Stimulated activated CD8-positive, alpha-beta memory T cell treated with anti-CD3 and anti-CD28 coated beads, Interleukin-7, amount 100 ng/mL, for 24 hours (primary cell): ENCODE measurements around the gene XXYLT1.

Experiments
- DNase-seq: peaks from one replicate; pipeline ENCODE4 v3.0.0-alpha.2; 2020; ENCODE audit warnings: low read depth

XXYLT1 gene

GRCh38 chr3:195129644-195130492 is 141.1 kb downstream of the XXYLT1 start:
- no peak for DNase-seq

- DNase-seq = no peak
Measured at GRCh38 chr3:195129072-195129643, 141.8 kb downstream of the XXYLT1 start.

- no peak for DNase-seq
Measured at GRCh38 chr3:195128255-195129071, 142.5 kb downstream of the XXYLT1 start.

GRCh38 chr3:195126056-195126605 is 144.8 kb downstream of the XXYLT1 start:
- DNase-seq = no peak

GRCh38 chr3:195125646-195126045 is 145.3 kb downstream of the XXYLT1 start:
- no peak for DNase-seq

GRCh38 chr3:195124378-195124992 is 146.5 kb downstream of the XXYLT1 start:
- no peak for DNase-seq

GRCh38 chr3:195123281-195123691 is 147.7 kb downstream of the XXYLT1 start:
- DNase-seq = no peak

- no peak for DNase-seq
Measured at GRCh38 chr3:195122261-195122660, 148.7 kb downstream of the XXYLT1 start.

- DNase-seq = no peak
Measured at GRCh38 chr3:195120267-195120601, 150.7 kb downstream of the XXYLT1 start.

- no peak for DNase-seq
Measured at GRCh38 chr3:195119461-195120266, 151.3 kb downstream of the XXYLT1 start.

- no peak for DNase-seq
Measured at GRCh38 chr3:195118671-195119070, 152.3 kb downstream of the XXYLT1 start.

- no peak for DNase-seq
Measured at GRCh38 chr3:195117978-195118581, 152.9 kb downstream of the XXYLT1 start.

GRCh38 chr3:195116407-195117185 is 154.4 kb downstream of the XXYLT1 start:
- no peak for DNase-seq

GRCh38 chr3:195115600-195116406 is 155.2 kb downstream of the XXYLT1 start:
- DNase-seq = no peak

- DNase-seq = no peak
Measured at GRCh38 chr3:195114786-195115599, 156.0 kb downstream of the XXYLT1 start.

GRCh38 chr3:195113536-195114425 is 157.2 kb downstream of the XXYLT1 start:
- no peak for DNase-seq

GRCh38 chr3:195113048-195113447 is 157.9 kb downstream of the XXYLT1 start:
- DNase-seq = no peak
